ENCODE data around the gene ZC3HAV1.
A peak's percentile ranks its signal among the peaks of the same experiment; 100 is the strongest.

DNA sequence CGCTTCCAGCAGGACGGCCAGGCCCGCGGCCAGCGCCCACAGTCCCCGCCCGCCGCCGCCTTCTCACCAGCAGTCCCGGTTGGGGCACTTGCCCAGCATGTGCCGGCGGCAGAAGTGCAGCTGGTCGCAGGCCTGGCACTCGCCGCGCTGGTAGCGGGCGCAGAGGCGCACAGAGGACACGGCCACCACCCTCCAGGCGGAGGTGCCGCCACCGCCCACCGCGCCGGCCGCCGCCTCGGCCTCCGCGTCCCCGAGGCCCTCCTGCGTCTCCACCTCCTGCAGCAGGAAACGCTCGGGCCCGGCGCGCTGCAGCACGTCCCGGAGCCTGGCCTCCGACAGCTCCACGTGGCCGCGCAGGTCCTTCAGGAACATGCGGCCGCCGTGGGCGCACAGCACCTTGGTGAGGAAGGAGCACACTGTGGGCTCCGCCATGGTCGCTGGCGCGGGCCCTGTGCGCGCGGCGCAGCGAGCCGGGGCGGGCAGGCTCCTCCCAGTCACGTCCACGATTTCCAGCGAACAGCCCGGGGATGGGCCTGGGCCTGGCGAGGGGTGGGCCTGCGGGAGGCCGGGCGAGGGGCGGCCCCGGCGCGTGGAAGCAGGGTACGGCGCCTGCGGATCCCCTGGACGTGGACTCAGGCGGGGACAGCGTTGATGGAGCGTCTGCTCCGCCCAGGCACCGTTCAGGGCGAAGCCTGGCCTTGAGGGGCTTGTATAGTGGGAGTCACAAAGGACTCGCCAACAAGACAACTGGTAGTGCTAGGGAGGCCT, 73.8 kb downstream of the ZC3HAV1 start, which contains the start of gene ZC3HAV1L:
- TF ChIP-seq, protein P1, sequence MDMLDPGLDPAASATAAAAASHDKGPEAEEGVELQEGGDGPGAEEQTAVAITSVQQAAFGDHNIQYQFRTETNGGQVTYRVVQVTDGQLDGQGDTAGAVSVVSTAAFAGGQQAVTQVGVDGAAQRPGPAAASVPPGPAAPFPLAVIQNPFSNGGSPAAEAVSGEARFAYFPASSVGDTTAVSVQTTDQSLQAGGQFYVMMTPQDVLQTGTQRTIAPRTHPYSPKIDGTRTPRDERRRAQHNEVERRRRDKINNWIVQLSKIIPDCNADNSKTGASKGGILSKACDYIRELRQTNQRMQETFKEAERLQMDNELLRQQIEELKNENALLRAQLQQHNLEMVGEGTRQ (IDR thresholded peaks at IDR 0.05; ENCODE audit: low read depth, low read length), result 0 out of 2 replicates have a peak, but pooled peaks have one; percentile 5
- TF ChIP-seq SMC3 (IDR thresholded peaks at IDR 0.05; ENCODE audit: low read depth, low read length) (no peak), CHD1 (IDR thresholded peaks at IDR 0.05; ENCODE audit: low read depth, low read length) (no peak), MXI1 (IDR thresholded peaks at IDR 0.05; ENCODE audit: borderline replicate concordance, low read depth, low read length) (peak; percentile 89), CEBPB (IDR thresholded peaks at IDR 0.05; ENCODE audit: low read depth, low read length) (no peak)
- TF ChIP-seq, protein P2, sequence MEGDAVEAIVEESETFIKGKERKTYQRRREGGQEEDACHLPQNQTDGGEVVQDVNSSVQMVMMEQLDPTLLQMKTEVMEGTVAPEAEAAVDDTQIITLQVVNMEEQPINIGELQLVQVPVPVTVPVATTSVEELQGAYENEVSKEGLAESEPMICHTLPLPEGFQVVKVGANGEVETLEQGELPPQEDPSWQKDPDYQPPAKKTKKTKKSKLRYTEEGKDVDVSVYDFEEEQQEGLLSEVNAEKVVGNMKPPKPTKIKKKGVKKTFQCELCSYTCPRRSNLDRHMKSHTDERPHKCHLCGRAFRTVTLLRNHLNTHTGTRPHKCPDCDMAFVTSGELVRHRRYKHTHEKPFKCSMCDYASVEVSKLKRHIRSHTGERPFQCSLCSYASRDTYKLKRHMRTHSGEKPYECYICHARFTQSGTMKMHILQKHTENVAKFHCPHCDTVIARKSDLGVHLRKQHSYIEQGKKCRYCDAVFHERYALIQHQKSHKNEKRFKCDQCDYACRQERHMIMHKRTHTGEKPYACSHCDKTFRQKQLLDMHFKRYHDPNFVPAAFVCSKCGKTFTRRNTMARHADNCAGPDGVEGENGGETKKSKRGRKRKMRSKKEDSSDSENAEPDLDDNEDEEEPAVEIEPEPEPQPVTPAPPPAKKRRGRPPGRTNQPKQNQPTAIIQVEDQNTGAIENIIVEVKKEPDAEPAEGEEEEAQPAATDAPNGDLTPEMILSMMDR (conservative IDR thresholded peaks at IDR 0.05; ENCODE audit: low read depth, low read length), result no peak
